Measurements from ENCODE around the gene MAD1L1. TPM values are rescaled to one million over a fixed set of nuclear protein-coding genes. Genes with fewer than 3 reads are reported as not detected.

The MAD1L1 gene
- total RNA-seq, 1 experiment from 2014 or later, result 38.5 TPM

- Histone ChIP-seq H3K4me2 (ENCODE audit: low read length) (no peak overlapping the region), H3K4me1 (ENCODE audit: control insufficient read depth in 1 of 2, insufficient read depth in 2 of 2, low read length in 2 of 2) (peaks cover 0 to 11% of the 10 kb centered on the region in 2 experiments; a peak in 2 of 4 replicates), H3K79me2 (ENCODE audit: insufficient read depth, low read length) (no peaks in the 10 kb centered on the region), H3K27ac (ENCODE audit: low read depth, low read length) (no peak overlapping the region), H3K27me3 (ENCODE audit: insufficient read depth, low read length) (no peaks in the 10 kb centered on the region), H3K9ac (ENCODE audit: low read length) (no peak overlapping the region), H2AFZ (ENCODE audit: low read depth, low read length, poor library complexity, severe bottlenecking) (no peak overlapping the region), H3K9me3 (ENCODE audit: control insufficient read depth in 1 of 2, insufficient read depth in 1 of 2, low read depth in 1 of 2, low read length in 2 of 2) (no peaks in the 10 kb centered on the region), H3K4me3 (replicated peaks in 1 of 2; ENCODE audit: low read depth in 1 of 2, low read length in 2 of 2) (no peak overlapping the region), H3K36me3 (ENCODE audit: control insufficient read depth in 1 of 2, insufficient read depth in 2 of 2, low read length in 2 of 2) (no peaks in the 10 kb centered on the region), H3K9me2 (ENCODE audit: insufficient read depth) (no peaks in the 10 kb centered on the region), H4K20me1 (ENCODE audit: insufficient read depth) (no peaks in the 10 kb centered on the region)
- ATAC-seq (no peak), DNase-seq (ENCODE audit: low read depth, low spot score) (no peak)
- ChIA-PET RAD21 (ENCODE audit: low non-redundant PET in 1 of 2, low total read pairs in 2 of 2, uncharacterized antibody in 2 of 2, unreplicated experiment in 2 of 2) (no interaction called here), CTCF (no interaction called here), POLR2A (no interaction called here)
- intact Hi-C loops (cut with micrococcal nuclease), result no loop called here
- TF ChIP-seq EZH2 (IDR thresholded peaks at IDR 0.05) (no peak), RAD21 (IDR thresholded peaks at IDR 0.05; ENCODE audit: low read depth) (no peak)
- no TSS peak for BruUV-seq (replicated peaks)
Measured at GRCh38 chr7:1981878-1982230, 250.9 kb downstream of the MAD1L1 start.

GRCh38 chr7:1981201-1981877, 251.4 kb downstream of the MAD1L1 start:
- peaks cover 0 to 11% of the 10 kb centered on the region in 2 experiments; a peak in 2 of 4 replicates for H3K4me1 ChIP-seq (ENCODE audit: control insufficient read depth in 1 of 2, insufficient read depth in 2 of 2, low read length in 2 of 2)
- H2AFZ ChIP-seq (ENCODE audit: low read depth, low read length, poor library complexity, severe bottlenecking), result no peak overlapping the region
- ChIA-PET RAD21 (ENCODE audit: low non-redundant PET in 1 of 2, low total read pairs in 2 of 2, uncharacterized antibody in 2 of 2, unreplicated experiment in 2 of 2) (no interaction called here), CTCF (no interaction called here), POLR2A (no interaction called here)
- no peaks in the 10 kb centered on the region for H3K36me3 ChIP-seq (ENCODE audit: control insufficient read depth in 1 of 2, insufficient read depth in 2 of 2, low read length in 2 of 2)
- H3K9ac ChIP-seq (ENCODE audit: low read length), result no peak overlapping the region
- no peak overlapping the region for H3K4me3 ChIP-seq (replicated peaks in 1 of 2; ENCODE audit: low read depth in 1 of 2, low read length in 2 of 2)
- TF ChIP-seq SP1 (IDR thresholded peaks at IDR 0.05; ENCODE audit: low read depth) (no peak), ZFX (IDR thresholded peaks at IDR 0.05) (no peak), EZH2phosphoT487 (IDR thresholded peaks at IDR 0.05; ENCODE audit: borderline replicate concordance) (no peak), FOSL1 (IDR thresholded peaks at IDR 0.05; ENCODE audit: low read depth) (no peak), CBX3 (IDR thresholded peaks at IDR 0.05; ENCODE audit: low read depth) (no peak), RAD21 (IDR thresholded peaks at IDR 0.05; ENCODE audit: low read depth) (no peak), CTCF (IDR thresholded peaks at IDR 0.05 in 2 of 3, conservative IDR thresholded peaks at IDR 0.05 in 1 of 3; ENCODE audit: borderline replicate concordance in 1 of 3, insufficient read depth in 1 of 3, low read depth in 2 of 3, low read length in 2 of 3) (no peak), ELF1 (IDR thresholded peaks at IDR 0.05; ENCODE audit: borderline replicate concordance, low read depth) (no peak), SRF (IDR thresholded peaks at IDR 0.05; ENCODE audit: low read depth) (no peak), SIN3A (IDR thresholded peaks at IDR 0.05; ENCODE audit: low read depth) (no peak)
- H3K9me2 ChIP-seq (ENCODE audit: insufficient read depth), result no peaks in the 10 kb centered on the region
- no peaks in the 10 kb centered on the region for H3K9me3 ChIP-seq (ENCODE audit: control insufficient read depth in 1 of 2, insufficient read depth in 1 of 2, low read depth in 1 of 2, low read length in 2 of 2)
- DNase-seq (ENCODE audit: low read depth, low spot score) (no peak), ATAC-seq (no peak)
- no peaks in the 10 kb centered on the region for H4K20me1 ChIP-seq (ENCODE audit: insufficient read depth)
- intact Hi-C loops (cut with micrococcal nuclease), result no loop called here
- BruUV-seq (replicated peaks), result no TSS peak
- no peaks in the 10 kb centered on the region for H3K79me2 ChIP-seq (ENCODE audit: insufficient read depth, low read length)
- no peak overlapping the region for H3K27ac ChIP-seq (ENCODE audit: low read depth, low read length)
- peak overlapping the region; percentile 30; the same call in 1 of the 2 replicates for H3K4me2 ChIP-seq (ENCODE audit: low read length)
- H3K27me3 ChIP-seq (ENCODE audit: insufficient read depth, low read length), result no peaks in the 10 kb centered on the region
